Smooth muscle cell of the brain vasculature (primary cell): Measurements from ENCODE around the gene DROSHA.
"Not testable (repeated sequence)": the region's sequence is repeated elsewhere in the genome, so short reads cannot be mapped to it uniquely, and the experiment has no call there.

ENCODE experiments used
- DNase-seq: peaks from one replicate; pipeline ENCODE4 v3.0.0-alpha.2; 2012; ENCODE audit warnings: low read depth, low spot score

DROSHA gene

DNA sequence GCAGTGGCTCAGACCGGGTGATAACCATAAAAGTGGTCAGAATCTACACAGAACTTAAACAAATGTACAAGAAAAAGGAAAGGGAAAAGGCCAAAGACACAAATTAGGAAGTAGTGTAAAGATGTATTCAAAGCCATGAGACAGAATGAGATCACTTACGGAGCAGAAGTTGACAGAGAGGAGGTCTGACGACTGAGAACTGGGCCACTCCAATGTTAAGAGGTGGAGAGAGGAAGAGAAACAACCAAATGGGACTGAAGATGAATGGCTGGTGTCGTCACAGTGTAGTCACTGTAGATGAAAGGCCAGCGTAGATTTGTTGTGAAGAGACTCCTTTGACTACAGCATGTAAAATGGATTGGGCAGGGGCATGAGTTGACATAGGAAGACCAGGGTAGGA is 114.4 kb downstream of the DROSHA start:
- DNase-seq, result no peak

DNA sequence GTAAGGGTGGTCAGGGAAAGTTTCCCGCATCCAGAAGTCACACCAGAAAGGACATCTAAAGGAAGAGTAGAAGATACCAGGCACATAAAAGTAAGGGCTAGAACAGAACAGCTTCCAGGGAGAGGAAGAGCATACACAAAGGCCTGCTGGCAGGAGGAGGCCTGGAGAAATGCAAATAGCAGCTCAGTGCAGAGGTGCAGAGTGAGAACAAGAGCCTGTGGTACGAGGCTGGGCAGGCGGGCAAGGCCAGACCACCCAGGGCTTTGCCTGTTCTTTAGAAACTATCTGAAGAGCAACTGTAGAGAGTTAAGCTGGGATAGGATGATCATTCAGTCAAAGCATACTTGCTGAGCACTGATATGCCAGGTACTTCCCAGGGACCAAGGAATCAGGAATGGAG is 115.3 kb downstream of the DROSHA start:
- no peak for DNase-seq

DNA sequence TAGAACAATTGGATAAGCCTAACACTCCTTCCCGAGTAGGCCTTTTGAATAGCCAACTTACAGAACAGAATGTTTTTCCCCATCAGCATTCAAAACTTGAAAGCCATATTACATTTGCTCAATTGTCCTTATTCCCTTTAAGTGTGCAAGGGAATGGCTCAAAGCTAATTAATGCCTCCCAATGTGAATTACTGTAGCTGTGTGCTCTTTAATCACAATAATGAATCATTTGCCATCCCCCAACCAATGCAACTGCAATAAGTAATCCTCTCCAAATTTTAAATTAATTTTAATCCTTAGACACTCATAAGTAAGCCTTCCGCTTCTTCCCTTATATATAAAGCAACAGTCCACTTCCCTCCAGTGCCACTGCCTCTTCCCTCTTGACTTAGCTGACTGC is 115.9 kb downstream of the DROSHA start:
- no peak for DNase-seq

DNA sequence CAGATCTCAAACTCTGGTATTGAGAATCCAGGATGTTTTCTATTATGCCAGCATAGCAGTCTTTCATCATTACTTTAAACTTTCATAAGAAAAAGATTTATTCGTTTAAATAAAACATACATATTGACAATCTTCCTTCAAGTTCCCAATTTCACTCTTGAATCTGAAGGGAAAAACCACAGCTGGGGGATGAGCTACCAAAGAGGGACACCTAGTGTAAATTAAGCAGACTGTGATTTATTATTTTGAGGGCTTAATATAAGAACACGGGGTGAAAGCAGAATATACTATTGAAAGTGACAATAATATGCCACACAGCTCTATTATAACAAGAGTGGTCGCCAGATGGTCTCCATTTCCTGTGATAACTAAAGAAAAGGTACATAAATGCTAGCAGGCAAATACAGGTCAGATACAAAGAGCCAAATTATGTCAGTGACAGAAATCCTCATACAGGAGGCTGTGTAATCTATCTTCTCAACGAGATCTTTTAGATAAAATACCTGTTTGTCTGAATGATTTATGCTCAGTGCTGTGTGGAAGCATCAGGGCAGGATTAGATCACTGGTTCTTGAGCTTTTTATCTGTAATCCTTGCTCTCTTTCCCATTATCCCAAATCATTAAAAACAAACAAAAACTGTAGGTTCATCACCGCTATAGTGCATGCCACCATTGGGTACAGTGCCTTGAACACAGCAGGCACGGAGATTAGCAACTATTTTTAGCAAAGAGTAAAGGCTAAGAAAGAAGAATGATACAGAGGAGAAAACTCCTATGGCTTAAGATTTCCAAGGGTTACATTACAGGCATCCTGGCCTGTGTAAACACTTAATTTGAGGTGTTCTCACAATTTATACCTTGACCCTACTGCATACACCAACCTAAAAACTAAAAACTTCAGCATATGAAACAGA is 116.6 kb downstream of the DROSHA start:
- no peak for DNase-seq

DNA sequence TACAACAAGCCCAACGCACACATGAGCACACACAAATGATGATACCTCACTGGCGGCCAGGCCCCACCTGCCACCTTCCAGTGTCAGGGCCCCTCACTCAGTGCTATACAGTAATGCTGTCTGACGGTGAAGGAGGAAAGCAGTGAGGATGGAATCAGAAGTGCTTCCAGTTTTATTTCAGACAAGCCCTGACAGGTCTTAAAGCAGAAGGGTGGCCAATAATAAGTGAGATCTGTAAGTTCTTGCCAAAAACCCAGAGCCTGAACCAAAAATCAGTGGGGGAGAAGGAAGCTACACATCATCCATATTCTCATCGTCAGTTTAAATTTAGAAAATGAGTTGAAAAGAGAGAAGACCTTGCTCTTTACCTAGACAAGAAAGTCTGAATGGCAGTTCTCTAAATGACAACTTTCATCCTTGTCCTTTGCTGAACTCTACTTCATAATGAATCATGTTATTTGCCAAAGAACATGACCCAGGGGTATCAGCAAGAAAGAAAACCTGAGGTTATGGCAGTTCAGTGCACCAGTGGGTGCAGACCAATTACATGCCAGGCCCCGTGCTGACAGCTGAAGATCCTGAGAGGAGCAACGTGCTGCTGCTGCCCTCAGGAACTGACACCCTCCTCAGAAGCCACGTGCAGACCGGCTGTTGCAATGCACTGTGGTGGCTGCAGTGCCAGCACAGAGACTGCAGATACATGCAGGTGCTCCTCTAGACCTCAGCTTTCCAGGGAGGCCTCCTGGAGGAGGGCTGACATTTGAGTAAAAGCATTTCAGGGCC is 118.7 kb downstream of the DROSHA start:
- no peak for DNase-seq

DNA sequence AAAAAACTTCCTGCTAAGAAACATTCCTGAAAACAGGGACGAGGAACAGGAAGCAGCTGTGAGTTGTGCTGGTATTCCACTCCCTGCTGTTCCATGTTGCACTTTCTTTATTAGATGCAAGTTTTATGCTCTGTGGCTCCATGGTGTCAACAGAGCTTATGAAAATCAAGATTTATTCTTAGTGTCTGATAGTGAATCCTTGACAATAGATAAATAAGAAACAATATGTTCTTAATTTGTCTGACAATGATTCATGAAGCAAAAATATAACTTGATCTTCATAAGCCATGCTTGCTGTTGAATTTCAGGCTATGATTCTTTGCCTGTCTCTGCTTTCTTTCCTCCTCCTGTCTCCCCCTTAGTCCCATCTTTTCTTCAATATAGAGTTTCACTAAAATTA is 119.6 kb downstream of the DROSHA start:
- DNase-seq, result peak; percentile 24

DNA sequence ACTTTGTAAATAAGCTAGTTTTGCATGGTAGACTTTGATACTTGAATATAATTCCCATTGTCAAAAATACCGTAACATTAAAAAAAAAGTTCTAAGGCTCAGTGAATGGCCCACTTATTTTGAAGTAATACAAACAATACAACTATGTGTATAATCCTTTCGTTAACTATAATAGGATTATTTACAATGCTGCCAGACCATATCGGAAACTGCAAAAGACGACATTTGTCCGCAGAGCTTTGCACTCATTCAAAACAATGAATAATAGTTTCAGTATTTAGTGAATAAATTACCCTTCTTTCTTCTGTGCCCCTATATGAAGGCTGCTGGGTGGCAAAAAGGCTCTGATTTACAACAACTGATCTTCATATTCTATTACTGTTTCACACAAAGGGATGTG is 121.8 kb downstream of the DROSHA start:
- no peak for DNase-seq

DNA sequence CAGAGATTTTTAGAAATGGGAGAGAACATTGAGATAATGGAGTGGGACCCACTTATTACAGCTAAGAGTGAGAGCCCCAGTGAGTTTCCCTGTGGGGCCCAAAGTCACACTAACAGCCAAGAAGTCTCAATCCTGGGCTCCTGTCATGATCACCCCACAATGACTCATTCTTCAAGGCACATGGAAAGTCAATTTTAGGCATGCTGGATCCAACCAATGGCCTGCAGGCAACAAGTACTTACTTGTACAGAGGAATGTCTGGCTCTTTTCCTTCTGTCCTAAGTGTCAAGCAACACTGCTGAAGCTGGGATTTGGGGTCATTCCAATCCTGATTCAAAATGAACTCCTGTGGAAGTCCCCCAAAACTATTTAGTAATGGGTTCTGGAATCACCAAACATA is 123.1 kb downstream of the DROSHA start:
- no peak for DNase-seq

DNA sequence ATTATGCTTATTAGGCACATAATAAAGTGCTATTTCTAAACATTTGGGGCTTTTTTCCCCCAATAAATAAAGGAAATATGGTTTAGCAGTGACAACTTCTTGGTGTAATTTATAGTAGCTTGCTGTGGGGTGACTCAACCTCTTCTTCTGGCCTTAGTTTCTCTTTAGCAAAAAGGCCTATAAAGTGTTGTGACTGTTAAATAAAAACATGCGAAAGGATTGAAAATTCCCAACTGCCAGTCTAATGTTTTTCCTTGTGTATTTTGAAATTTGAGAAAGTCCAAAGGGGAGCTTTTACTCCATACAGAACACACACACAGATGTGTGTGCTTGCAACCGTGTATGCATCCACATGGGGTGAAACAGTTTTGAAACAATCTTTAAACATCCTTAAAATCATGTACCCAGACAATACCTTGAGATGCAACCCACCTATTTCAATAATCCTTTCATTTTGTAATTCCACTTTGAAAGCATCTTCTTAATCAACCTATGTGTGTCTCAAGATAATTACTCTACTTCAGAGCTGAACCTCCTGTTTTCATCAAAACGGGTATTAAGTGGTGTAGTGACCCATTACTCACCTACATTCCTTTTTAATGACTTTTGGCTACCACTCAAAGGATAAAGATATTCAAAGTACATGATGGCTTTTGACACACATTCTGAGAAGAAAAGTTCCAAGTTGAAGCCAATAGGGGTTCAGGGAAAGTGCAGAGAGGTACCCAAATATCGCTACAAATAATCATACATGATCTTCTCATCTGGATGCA is 123.8 kb downstream of the DROSHA start:
- no peak for DNase-seq

DNA sequence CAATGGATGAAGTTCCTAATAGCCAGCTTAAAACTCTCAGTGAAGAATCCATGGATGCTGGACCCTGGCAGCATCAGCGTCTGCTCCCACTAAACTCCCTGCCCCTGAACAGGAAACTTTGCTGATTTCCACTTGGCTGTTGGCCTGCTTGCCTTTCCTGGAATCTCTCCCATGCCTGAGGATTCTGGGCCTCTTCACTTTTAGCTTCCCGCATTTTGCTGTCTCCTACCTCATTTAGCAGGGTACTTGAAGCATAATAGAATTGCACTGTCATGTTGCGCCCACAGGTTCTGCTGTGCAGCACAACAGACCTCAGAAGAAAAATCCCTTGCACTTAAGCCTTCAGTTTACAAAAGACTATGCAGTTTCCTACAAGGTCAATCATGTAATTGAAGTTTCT is 127.6 kb downstream of the DROSHA start:
- DNase-seq, result no peak

DNA sequence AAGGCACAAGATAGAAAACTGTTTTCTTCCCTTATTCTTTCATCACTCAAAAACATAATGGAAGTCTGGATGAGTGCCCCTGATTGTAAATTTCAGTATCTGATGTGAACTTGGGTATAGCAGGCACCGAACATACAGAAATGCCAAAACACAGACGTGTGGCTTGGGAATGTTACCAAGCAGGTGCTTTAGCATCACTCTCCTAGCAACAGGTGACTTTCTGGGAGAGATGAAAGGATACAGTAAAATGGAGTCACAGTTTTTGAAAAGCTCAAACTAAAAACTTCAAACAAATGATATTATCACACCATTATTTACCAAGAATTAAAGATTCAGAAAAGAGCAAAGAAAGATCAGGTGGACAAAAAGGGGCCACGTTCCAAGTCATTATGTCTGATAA is 130.2 kb downstream of the DROSHA start:
- no peak for DNase-seq

DNA sequence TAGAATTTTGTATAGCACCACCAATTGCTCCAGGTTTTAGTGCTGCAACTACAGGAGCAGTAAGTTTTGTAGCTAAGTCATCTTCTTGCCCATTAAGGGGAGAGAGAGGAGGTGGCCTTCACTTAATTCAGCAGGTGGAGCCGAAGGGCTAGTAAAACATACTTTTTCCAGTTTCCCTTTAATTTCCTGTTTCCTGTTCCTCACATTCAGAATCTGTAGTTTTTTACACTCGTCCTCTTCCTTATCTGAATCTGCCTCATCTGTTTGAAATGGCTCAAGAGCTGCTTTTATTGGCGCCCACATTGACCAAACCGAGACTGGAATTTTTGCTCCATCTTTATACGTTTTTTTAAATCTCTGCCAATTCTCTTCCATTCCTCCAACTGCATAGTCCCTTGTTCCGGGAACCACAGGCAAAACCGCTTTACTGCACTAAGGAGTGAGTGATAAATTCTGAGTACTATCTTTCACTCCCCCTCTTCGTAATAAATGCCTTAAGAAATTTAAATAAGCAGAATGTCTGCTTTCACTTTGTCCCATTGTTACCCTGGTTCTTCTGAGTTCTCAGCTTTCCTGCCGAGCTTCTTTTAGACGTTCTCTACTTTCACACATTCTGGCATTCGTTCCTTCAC is 133.9 kb downstream of the DROSHA start:
- no peak for DNase-seq

DNA sequence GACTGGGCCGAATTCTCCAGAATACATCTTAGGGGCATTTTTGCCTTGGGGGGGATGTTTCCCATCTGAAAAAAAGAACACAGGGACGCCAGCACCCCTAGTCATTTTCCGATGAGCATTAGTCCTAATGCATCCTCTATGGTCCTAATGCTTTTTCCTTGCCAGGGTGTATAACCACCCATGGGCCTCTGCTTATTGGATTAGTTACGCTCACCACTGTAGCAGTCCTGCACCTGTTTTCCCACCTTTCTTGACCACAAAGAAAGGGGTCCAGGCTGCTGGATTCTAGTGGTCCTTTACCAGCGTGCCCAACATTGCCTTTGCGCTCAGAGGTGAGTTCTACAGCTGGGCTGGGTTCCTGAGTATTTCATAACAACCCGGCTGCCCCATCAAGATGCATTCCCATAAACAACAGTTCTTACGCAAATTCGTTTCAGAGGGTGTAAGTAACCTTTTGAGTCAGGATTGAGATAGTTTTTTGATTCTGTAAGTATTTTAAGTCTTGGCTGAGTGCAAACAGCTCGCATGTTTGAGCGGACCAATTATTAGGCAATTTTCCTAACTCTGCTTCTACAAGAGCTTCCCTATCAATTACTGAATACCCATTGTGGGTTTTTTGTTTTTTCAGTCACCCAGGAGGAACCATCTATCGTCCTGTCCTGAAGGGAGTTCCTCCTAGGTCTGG is 135.1 kb downstream of the DROSHA start:
- no peak for DNase-seq

DNA sequence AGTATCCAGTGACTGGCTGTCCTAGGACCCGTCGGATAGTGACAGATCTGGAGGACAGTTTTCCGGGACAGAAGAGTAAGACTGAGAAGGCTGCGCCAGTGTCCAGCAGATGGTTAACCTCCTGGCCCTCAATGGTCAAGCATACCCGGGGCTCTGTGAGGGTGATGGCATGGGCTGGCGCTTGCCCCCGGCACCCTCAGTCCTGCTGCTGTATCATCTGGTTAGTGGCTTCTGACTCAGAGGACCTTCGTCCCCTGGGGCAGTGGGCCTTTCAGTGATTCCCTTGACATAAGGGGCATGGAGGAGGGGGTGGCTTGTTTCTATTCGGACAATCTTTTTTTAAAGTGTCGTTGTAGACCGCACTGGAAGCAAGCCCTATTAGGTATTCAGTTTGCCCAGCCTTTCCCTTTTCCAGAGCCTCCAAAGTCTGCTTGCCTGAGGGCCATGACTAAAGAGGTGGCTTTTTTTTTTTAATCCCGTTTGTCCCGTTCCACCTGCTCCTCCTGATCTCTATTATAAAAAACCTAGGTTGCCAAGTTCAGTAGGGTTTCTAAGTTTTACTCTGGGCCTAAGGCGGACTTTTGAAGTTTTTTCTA is 136.3 kb downstream of the DROSHA start:
- DNase-seq, result not testable (repeated sequence)

DNA sequence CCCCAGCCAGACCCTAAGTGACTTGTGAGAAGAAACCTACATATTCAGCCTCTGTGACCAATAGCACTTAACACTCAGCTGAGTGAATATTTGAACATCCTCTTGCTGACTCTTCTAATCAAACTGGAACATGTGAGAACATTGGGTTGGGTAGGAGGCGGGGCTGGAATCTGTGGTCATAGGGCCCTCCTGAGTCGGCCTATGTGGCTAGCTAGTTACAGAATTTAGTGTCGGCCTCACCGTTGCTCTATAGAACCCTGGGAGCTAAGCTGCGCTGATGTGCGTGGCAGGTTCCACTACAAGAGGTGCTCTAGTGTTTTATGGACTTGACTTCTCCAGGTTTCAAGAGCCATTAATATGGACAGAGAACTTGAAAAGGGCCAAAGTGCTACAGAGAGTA is 138.8 kb downstream of the DROSHA start:
- DNase-seq, result no peak

DNA sequence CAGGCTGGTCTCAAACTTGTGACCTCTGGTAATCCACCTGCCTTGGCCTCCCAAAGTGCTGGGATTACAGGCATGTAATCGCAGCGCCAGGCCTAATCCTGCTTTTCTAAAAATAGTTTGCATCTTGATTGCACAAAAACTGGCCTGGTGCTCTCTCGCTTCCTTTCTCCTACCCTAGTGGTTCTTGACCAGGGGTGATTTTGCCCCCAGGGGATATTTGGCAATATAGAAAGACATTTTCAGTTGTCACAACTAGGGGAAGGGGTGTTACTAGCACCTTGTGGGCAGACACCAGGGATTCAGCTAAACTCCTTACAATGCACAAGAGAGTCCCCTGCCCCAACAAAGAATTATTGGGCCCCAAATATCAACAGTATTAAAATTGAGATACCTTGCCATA is 139.8 kb downstream of the DROSHA start:
- no peak for DNase-seq

DNA sequence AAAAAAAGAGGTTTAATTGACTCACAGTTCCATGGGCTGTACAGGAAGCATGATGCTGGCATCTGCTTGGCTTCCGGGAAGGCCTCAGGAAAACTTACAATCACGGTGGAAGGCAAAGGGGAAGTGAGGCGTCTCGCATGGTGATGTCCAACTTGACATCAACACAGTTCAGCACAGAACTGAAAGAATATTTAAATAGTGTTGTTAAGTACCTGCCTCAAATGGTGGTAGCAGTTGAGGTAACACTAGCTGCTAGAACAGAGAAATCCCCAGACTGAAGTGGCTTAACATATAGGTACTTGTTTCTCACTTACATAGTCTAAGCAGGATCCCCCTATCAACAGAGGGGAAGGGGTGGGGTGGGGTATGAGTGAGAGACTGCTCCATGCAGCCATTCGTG is 141.6 kb downstream of the DROSHA start:
- DNase-seq, result no peak

DNA sequence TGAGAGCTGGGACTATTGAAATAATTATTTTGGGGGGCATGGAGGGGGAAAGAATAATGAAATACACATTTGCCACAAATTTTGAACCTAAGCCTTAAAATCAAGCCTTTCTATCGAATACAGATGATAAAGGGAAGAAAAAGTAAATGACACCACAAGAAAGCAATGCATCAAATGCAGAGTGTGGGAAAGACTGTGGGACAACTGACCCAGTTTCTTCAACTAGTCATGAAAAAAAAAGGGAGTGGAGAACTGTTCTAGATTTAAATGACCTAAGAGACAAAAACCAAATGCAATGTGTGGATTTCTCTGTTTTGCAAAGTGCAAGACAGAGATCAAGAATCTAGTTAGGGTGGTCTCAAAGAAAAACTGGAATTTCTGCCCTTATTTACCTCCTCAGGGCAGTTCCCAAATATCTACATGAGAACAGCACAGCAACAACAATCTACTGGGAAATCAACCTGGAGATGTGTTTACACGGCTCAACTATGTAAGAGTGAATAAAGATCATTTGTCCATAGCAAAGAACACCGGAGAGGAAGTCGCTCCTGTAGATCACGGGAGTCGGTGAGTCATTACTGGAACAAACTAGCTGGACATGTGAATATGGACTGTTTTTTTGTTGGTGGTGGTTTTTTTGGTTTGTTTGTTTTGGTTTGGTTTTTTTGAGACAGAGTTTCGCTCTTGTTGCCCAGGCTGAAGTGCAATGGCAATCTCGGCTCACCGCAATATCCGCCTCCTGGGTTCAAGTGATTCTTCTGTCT is 145.9 kb downstream of the DROSHA start:
- DNase-seq, result no peak

DNA sequence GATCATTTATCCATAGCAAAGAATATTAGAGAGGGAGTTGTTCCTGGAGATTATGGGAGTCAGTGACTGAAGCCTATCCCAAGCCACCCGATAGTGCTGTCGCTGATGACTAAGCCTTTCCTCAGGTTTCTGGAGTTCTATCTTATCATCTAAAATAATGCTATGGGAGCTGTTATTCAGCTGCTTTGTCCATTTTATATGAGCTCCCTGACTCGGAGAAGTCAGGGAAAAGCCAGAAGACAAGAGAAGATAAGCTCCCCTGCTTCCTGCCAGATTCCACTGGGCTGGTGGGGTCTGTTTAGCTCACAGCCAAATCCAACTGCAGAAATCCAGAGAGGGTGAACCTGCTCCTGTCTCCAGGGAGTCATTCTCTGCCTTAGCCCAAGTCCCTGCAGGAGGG is 148.2 kb downstream of the DROSHA start:
- DNase-seq, result no peak
